Parathyroid adenoma (tissue), 2 donors: ENCODE data around the gene DHX30.
"Not testable (repeated sequence)": the region's sequence is repeated elsewhere in the genome, so short reads cannot be mapped to it uniquely, and the experiment has no call there.

Experiments
- H2AFZ ChIP-seq: fragments of 300-600 bp; sonication (generic); one replicate; pipeline ENCODE4 v1.7.0; 2017; ENCODE audit warnings: antibody characterized with exemption, mild to moderate bottlenecking
- H3K27ac ChIP-seq: fragments of 300-600 bp; sonication (generic); one replicate; pipeline ENCODE4 v1.7.0; 2017
- H3K27me3 ChIP-seq: fragments of 300-600 bp; sonication (generic); one replicate; pipeline ENCODE4 v1.7.0; 2017; ENCODE audit warnings: low read length; ENCODE audit not compliant: control insufficient read depth, insufficient read depth
- H3K36me3 ChIP-seq: fragments of 300-600 bp; sonication (generic); one replicate; pipeline ENCODE4 v1.7.0; 2017; ENCODE audit warnings: low read length; ENCODE audit not compliant: control insufficient read depth, insufficient read depth
- H3K4me1 ChIP-seq: fragments of 300-600 bp; sonication (generic); one replicate; pipeline ENCODE4 v1.7.0; 2017; ENCODE audit warnings: control low read depth
- H3K4me2 ChIP-seq: fragments of 300-600 bp; sonication (generic); one replicate; pipeline ENCODE4 v1.7.0; 2017; ENCODE audit warnings: low read length
- H3K4me3 ChIP-seq: fragments of 300-600 bp; sonication (generic); one replicate; pipeline ENCODE4 v1.7.0; 2017; ENCODE audit warnings: low read depth, low read length
- H3K79me2 ChIP-seq: fragments of 300-600 bp; sonication (generic); one replicate; pipeline ENCODE4 v1.7.0; 2017; ENCODE audit warnings: control low read depth
- H3K9ac ChIP-seq: fragments of 300-600 bp; sonication (generic); one replicate; pipeline ENCODE4 v1.7.0; 2017; ENCODE audit warnings: mild to moderate bottlenecking
- H3K9me3 ChIP-seq: fragments of 300-600 bp; sonication (generic); one replicate; pipeline ENCODE4 v1.7.0; 2017; ENCODE audit warnings: low read length; ENCODE audit not compliant: control insufficient read depth
- CTCF ChIP-seq: fragments of 300-600 bp; sonication (generic); IDR thresholded peaks from one replicate; pipeline ENCODE4 v1.7.0; 2017; ENCODE audit warnings: antibody characterized with exemption, mild to moderate bottlenecking
- donor health status: primary hyperparathyroidism.

The DHX30 gene

DNA sequence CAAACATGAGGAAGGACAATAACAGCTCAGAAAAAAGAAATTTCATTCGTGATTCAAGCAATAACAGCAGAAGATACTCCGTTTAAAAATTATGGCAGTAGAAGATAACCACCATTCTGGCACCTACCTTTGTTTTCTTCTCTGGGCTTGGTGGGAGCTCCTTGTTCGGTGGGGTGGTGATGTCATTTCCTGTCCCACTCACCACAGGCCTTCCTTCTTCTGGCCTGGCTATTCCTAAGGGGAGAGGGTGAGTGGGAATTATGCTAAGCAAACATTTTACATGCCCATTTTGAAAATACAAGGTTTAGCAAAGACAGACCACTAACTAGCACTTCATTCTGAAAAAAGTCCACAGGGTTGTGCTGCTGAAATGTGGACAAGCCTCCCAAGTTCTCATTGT, 74.4 kb downstream of the DHX30 start:
- Histone ChIP-seq H3K79me2 (no peaks in the 10 kb centered on the region), H3K27me3 (no peaks in the 10 kb centered on the region), H3K27ac (no peak overlapping the region), H2AFZ (no peak overlapping the region), H3K4me1 (no peaks in the 10 kb centered on the region), H3K36me3 (no peaks in the 10 kb centered on the region), H3K9ac (no peak overlapping the region), H3K9me3 (no peaks in the 10 kb centered on the region), H3K4me2 (no peak overlapping the region), H3K4me3 (no peak overlapping the region)
- TF ChIP-seq CTCF = no peak

GRCh38 chr3:47877719-47878118, 74.8 kb downstream of the DHX30 start:
- H3K36me3 ChIP-seq = no peaks in the 10 kb centered on the region
- no peak overlapping the region for H3K9ac ChIP-seq
- TF ChIP-seq CTCF = no peak
- no peaks in the 10 kb centered on the region for H3K79me2 ChIP-seq
- H3K4me3 ChIP-seq = no peak overlapping the region
- no peak overlapping the region for H3K27ac ChIP-seq
- no peaks in the 10 kb centered on the region for H3K27me3 ChIP-seq
- H3K4me1 ChIP-seq = no peaks in the 10 kb centered on the region
- H3K4me2 ChIP-seq = no peak overlapping the region
- no peaks in the 10 kb centered on the region for H3K9me3 ChIP-seq
- H2AFZ ChIP-seq = no peak overlapping the region

GRCh38 chr3:47882338-47882737, 79.4 kb downstream of the DHX30 start:
- no peak overlapping the region for H3K4me3 ChIP-seq
- no peaks in the 10 kb centered on the region for H3K27me3 ChIP-seq
- no peak overlapping the region for H3K27ac ChIP-seq
- H3K79me2 ChIP-seq = no peaks in the 10 kb centered on the region
- no peaks in the 10 kb centered on the region for H3K4me1 ChIP-seq
- no peak overlapping the region for H3K9ac ChIP-seq
- no peak for TF ChIP-seq CTCF
- H3K9me3 ChIP-seq = no peaks in the 10 kb centered on the region
- H3K36me3 ChIP-seq = no peaks in the 10 kb centered on the region
- no peak overlapping the region for H3K4me2 ChIP-seq
- no peak overlapping the region for H2AFZ ChIP-seq

- TF ChIP-seq CTCF = no peak
- no peaks in the 10 kb centered on the region for H3K79me2 ChIP-seq
- no peak overlapping the region for H3K9ac ChIP-seq
- no peak overlapping the region for H3K4me2 ChIP-seq
- H3K9me3 ChIP-seq = no peaks in the 10 kb centered on the region
- no peaks in the 10 kb centered on the region for H3K4me1 ChIP-seq
- H3K36me3 ChIP-seq = no peaks in the 10 kb centered on the region
- no peak overlapping the region for H3K4me3 ChIP-seq
- no peaks in the 10 kb centered on the region for H3K27me3 ChIP-seq
- H2AFZ ChIP-seq = no peak overlapping the region
- no peak overlapping the region for H3K27ac ChIP-seq
Measured at GRCh38 chr3:47884603-47885002, 81.7 kb downstream of the DHX30 start.

DNA sequence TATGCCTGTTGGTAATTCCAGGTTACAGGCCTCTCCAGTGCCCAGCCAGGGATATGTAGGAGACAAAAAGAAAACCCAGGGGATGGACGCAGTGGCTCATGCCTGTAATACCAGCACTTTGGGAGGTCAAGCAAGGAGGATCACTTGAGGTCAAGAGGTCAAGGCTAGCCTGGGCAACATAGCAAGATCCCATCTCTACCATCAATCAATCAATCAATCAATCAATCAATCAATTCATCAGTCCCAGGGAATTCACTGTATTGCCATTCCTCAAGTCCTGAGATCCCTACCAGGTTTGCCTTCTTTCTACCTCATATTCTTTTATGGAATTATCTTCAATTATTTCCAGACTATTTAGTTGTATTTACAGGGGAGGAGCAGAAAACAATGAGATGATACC, 82.2 kb downstream of the DHX30 start:
- no peaks in the 10 kb centered on the region for H3K27me3 ChIP-seq
- H3K4me1 ChIP-seq = no peaks in the 10 kb centered on the region
- no peak overlapping the region for H2AFZ ChIP-seq
- no peaks in the 10 kb centered on the region for H3K9me3 ChIP-seq
- H3K4me2 ChIP-seq = no peak overlapping the region
- H3K36me3 ChIP-seq = no peaks in the 10 kb centered on the region
- H3K9ac ChIP-seq = no peak overlapping the region
- TF ChIP-seq CTCF = no peak
- H3K79me2 ChIP-seq = no peaks in the 10 kb centered on the region
- H3K27ac ChIP-seq = no peak overlapping the region
- H3K4me3 ChIP-seq = no peak overlapping the region

DNA sequence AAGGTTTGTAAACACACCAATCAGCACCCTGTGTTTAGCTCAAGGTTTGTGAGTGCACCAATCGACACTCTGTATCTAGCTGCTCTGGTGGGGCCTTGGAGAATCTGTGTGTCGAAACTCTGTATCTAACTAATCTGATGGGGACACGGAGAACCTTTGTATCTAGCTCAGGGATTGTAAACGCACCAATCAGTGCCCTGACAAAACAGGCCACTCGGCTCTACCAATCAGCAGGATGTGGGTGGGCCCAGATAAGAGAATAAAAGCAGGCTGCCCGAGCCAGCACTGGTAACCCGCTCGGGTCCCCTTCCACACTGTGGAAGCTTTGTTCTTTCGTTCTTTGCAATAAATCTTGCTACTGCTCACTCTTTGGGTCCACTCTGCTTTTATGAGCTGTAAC, 85.1 kb downstream of the DHX30 start:
- H3K27ac ChIP-seq = not testable (repeated sequence)

More for the DNA sequence above, 85.1 kb downstream of the DHX30 start:
- H2AFZ ChIP-seq, H3K36me3 ChIP-seq, H3K9me3 ChIP-seq, H3K9ac ChIP-seq, H3K4me1 ChIP-seq, H3K79me2 ChIP-seq, H3K4me2 ChIP-seq, H3K27me3 ChIP-seq, H3K4me3 ChIP-seq: not testable (repeated sequence)
